Spleen (tissue), 11 donors: Measurements from ENCODE around the gene PARD3. TPM values are rescaled to one million over a fixed set of nuclear protein-coding genes. Genes with fewer than 3 reads are reported as not detected.

Experiments used
- DNase-seq: peaks from one replicate; pipeline ENCODE4 v3.0.0-alpha.2; 2020
- H3K27ac ChIP-seq, 8 donors: fragments of 200-600 bp; sonication (generic) in 7 of 8; 1 replicate in 4 of 8; 2 replicates in 4 of 8; pipeline versions ENCODE4 v1.5.0 to v1.8.0; 2016 to 2021; ENCODE audit warnings: inconsistent platforms in 4 of 8, mild to moderate bottlenecking in 4 of 8, moderate library complexity in 1 of 8
- H3K27me3 ChIP-seq, 7 donors: fragments of 200-600 bp; sonication (generic) in 6 of 7; replicated peaks in 1 of 7; 1 replicate in 4 of 7; 2 replicates in 3 of 7; pipeline versions ENCODE4 v1.5.0 to v1.8.0; 2016 to 2021; ENCODE audit warnings: inconsistent platforms in 3 of 7, mild to moderate bottlenecking in 1 of 7
- H3K36me3 ChIP-seq, 6 donors: fragments of 200-600 bp; sonication (generic) in 5 of 6; 1 replicate in 4 of 6; 2 replicates in 2 of 6; pipeline versions ENCODE4 v1.5.0 to v1.8.0; 2016 to 2021; ENCODE audit warnings: inconsistent platforms in 2 of 6
- H3K4me1 ChIP-seq, 6 donors: fragments of 200-600 bp; sonication (generic) in 5 of 6; 1 replicate in 3 of 6; 2 replicates in 3 of 6; pipeline versions ENCODE4 v1.5.0 to v1.8.0; 2016 to 2021; ENCODE audit warnings: inconsistent platforms in 3 of 6
- H3K4me3 ChIP-seq, 8 donors: fragments of 200-600 bp; sonication (generic) in 7 of 8; 1 replicate in 4 of 8; 2 replicates in 4 of 8; pipeline versions ENCODE4 v1.5.0 to v1.8.0; 2016 to 2021; ENCODE audit warnings: inconsistent platforms in 4 of 8, mild to moderate bottlenecking in 4 of 8, moderate library complexity in 2 of 8
- H3K9me3 ChIP-seq, 8 donors: fragments of 200-600 bp; sonication (generic) in 7 of 8; 1 replicate in 4 of 8; 2 replicates in 4 of 8; pipeline versions ENCODE4 v1.5.0 to v1.8.0; 2016 to 2021; ENCODE audit warnings: inconsistent platforms in 4 of 8
- POLR2A ChIP-seq, 3 donors: fragments of 450-650 bp; IDR thresholded peaks; one replicate each; pipeline ENCODE4 v1.5.1; 2017; ENCODE audit warnings: antibody characterized with exemption in 3 of 3, mild to moderate bottlenecking in 1 of 3
- POLR2AphosphoS5 ChIP-seq, 3 donors: sonication (generic); formaldehyde crosslinking; IDR thresholded peaks; one replicate each; pipeline ENCODE4 v1.5.1; 2017; ENCODE audit warnings: antibody characterized with exemption in 3 of 3
- WGBS, 5 donors: extraction: QIAGEN DNeasy Blood & Tissue Kit in 3 of 5; methylation state at CpG; one replicate each; pipeline versions ENCODE4 v1.1.5 to v1.1.7; 2013 to 2018; 5-methylcytosine and 5-hydroxymethylcytosine counted together
- intact Hi-C: fragments of 100-400 bp; cut with DNase I; formaldehyde crosslinking; loops from one replicate; pipeline ENCODE4 v1.15.0; 2023; ENCODE audit warnings: low total_unique reads
- polyA plus RNA-seq, 3 donors: library from polyadenylated mRNA; stranded (reverse); fragments of 200-250 nt; gene quantifications; one replicate each; pipeline ENCODE4 v1.2.1, GENCODE V29; 2013
- total RNA-seq, 7 donors: library from RNA; depleted of rRNA in 3 of 7; stranded (reverse); fragments of >200 nt in 3 of 7; fragmentation: NEBNext Ultra II Directional in 4 of 7; extraction: Animal tissue kit (Norgen Biotek cat#: 25700) in 4 of 7; gene quantifications; one replicate each; pipeline versions ENCODE4 v1.1.0 to v1.2.1, GENCODE V29; 2016 to 2021
- TF ChIP-seq, protein P1 (sequence below), 11 experiments: fragments of 200-600 bp in 7 of 11; fragments of 450-650 bp in 4 of 11; sonication (generic) in 4 of 11; IDR thresholded peaks in 8 of 11; conservative IDR thresholded peaks in 3 of 11; 1 replicate in 7 of 11; 2 replicates in 4 of 11; pipeline versions ENCODE4 v1.4.0 to v1.8.0; 2016 to 2021; ENCODE audit warnings: antibody characterized with exemption in 11 of 11, inconsistent platforms in 4 of 11, mild to moderate bottlenecking in 1 of 11
- donor health status: healthy with polysubstance abuse.
- donor health status: DM: no; HTN: no; CAD: no; lungs with moderate emphysema.
- donor health status: DM: no; HTN: no; CAD: no.
- donor health status: Bipolar disorder and iron deficiency.
- donor health status: healthy.
- donor health status: DM: no; HTN: no; CAD: no.
- donor health status: DM: yes; HTN: yes; CAD: no.

PARD3 gene
- total and polyA plus RNA-seq, 10 donors = 2.8 to 18.9 (median 10.8) TPM

DNA sequence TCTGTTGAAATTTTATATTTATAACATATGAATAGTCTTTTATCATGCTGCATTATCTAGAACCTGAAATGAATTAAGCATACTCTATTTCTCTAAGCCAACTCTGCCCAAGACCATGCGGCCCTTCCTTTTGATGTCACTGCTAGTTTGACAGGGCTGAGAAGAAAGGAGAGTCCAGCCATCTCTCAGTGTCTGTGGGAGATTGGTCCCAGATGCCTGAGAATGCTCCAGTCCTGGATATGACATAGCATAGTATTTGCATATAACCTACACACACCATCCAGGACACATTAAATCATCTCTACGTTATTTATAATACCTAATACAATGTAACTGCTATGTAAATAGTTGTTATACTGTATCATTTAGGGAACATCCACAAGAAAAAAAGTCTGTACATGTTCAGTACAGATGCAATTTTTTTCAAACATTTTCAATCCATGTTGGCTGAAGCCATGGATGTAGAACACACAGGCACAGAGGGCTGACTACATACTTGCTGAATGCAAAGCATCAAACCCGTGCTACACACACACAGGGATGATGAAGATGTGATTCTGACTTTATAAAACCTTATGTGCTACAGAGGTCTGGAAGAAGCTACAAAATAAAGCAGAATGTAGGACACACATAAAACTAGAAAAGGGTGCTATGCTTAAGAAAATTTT is 315.4 kb downstream of the PARD3 start:
- DNase-seq = no peak
- intact Hi-C loops = no loop called here
- no peaks in the 10 kb centered on the region for H3K27me3 ChIP-seq
- 89 to 96% (median 91%) methylated on average over 3 of the region's 3 CpGs for WGBS, 5 donors
- H3K27ac ChIP-seq = no peak overlapping the region
- no peaks in the 10 kb centered on the region for H3K9me3 ChIP-seq
- no peak for TF ChIP-seq POLR2AphosphoS5 (IDR thresholded peaks at IDR 0.05)
- TF ChIP-seq, protein P1, sequence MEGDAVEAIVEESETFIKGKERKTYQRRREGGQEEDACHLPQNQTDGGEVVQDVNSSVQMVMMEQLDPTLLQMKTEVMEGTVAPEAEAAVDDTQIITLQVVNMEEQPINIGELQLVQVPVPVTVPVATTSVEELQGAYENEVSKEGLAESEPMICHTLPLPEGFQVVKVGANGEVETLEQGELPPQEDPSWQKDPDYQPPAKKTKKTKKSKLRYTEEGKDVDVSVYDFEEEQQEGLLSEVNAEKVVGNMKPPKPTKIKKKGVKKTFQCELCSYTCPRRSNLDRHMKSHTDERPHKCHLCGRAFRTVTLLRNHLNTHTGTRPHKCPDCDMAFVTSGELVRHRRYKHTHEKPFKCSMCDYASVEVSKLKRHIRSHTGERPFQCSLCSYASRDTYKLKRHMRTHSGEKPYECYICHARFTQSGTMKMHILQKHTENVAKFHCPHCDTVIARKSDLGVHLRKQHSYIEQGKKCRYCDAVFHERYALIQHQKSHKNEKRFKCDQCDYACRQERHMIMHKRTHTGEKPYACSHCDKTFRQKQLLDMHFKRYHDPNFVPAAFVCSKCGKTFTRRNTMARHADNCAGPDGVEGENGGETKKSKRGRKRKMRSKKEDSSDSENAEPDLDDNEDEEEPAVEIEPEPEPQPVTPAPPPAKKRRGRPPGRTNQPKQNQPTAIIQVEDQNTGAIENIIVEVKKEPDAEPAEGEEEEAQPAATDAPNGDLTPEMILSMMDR (IDR thresholded peaks at IDR 0.05 in 8 of 11, conservative IDR thresholded peaks at IDR 0.05 in 3 of 11) = no peak
- no peak for TF ChIP-seq POLR2A (IDR thresholded peaks at IDR 0.05)
- no peak overlapping the region for H3K4me3 ChIP-seq
- no peaks in the 10 kb centered on the region for H3K36me3 ChIP-seq
- H3K4me1 ChIP-seq = no peaks in the 10 kb centered on the region

GRCh38 chr10:34498821-34499220 is 316.3 kb downstream of the PARD3 start:
- H3K27ac ChIP-seq = no peak overlapping the region
- no peaks in the 10 kb centered on the region for H3K9me3 ChIP-seq
- no peaks in the 10 kb centered on the region for H3K27me3 ChIP-seq
- H3K36me3 ChIP-seq = no peaks in the 10 kb centered on the region
- no peak overlapping the region for H3K4me3 ChIP-seq
- TF ChIP-seq POLR2A (IDR thresholded peaks at IDR 0.05) = no peak
- TF ChIP-seq, protein P1 (IDR thresholded peaks at IDR 0.05 in 8 of 11, conservative IDR thresholded peaks at IDR 0.05 in 3 of 11) = no peak
- TF ChIP-seq POLR2AphosphoS5 (IDR thresholded peaks at IDR 0.05) = no peak
- no peak for DNase-seq
- WGBS, 5 donors = 78 to 98% (median 87%) methylated on average over 1 of the region's 1 CpG
- no peaks in the 10 kb centered on the region for H3K4me1 ChIP-seq
- intact Hi-C loops = no loop called here

- Histone ChIP-seq H3K4me3 (no peak overlapping the region), H3K27me3 (no peaks in the 10 kb centered on the region), H3K36me3 (no peaks in the 10 kb centered on the region), H3K4me1 (no peaks in the 10 kb centered on the region), H3K9me3 (no peaks in the 10 kb centered on the region), H3K27ac (no peak overlapping the region)
- WGBS, 5 donors = 83 to 92% (median 88%) methylated on average over 2 of the region's 2 CpGs
- TF ChIP-seq POLR2A (IDR thresholded peaks at IDR 0.05) (no peak), POLR2AphosphoS5 (IDR thresholded peaks at IDR 0.05) (no peak)
- TF ChIP-seq, protein P1 (IDR thresholded peaks at IDR 0.05 in 8 of 11, conservative IDR thresholded peaks at IDR 0.05 in 3 of 11) = no peak
- no peak for DNase-seq
- intact Hi-C loops = no loop called here
These were observed 319.2 kb downstream of the PARD3 start for GRCh38 chr10:34495938-34496337.

DNA sequence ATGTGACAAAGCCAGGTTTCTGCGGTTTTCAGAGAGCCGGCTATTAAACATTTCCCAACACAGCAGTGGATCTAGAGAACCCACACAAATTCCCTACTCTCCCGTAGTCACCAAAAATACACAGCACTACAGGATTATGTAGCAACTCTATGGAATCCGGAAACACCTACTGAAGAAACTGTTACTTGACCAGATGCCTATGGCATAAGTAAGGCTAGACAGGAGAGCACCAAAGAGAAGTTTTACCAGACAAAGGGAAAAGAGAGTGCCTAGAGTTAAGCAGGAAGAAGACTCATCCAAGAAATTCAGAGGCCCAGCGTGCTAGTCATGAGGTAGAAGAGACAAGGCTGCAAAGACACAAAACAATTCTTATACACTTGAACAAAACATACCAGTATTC is 321.1 kb downstream of the PARD3 start:
- no peak for DNase-seq
- H3K27me3 ChIP-seq = no peaks in the 10 kb centered on the region
- no peak overlapping the region for H3K4me3 ChIP-seq
- H3K27ac ChIP-seq = no peak overlapping the region
- no peaks in the 10 kb centered on the region for H3K36me3 ChIP-seq
- no peaks in the 10 kb centered on the region for H3K4me1 ChIP-seq
- intact Hi-C loops = no loop called here
- 89 to 95% (median 94%) methylated on average over 5 of the region's 5 CpGs for WGBS, 5 donors
- H3K9me3 ChIP-seq = no peaks in the 10 kb centered on the region
- no peak for TF ChIP-seq POLR2AphosphoS5 (IDR thresholded peaks at IDR 0.05)
- no peak for TF ChIP-seq POLR2A (IDR thresholded peaks at IDR 0.05)
- TF ChIP-seq, protein P1 (IDR thresholded peaks at IDR 0.05 in 8 of 11, conservative IDR thresholded peaks at IDR 0.05 in 3 of 11) = no peak
